ENCODE measurements around the gene ZNF70. TPM values are rescaled to one million over a fixed set of nuclear protein-coding genes. Genes with fewer than 3 reads are reported as not detected.

The ZNF70 gene
- total RNA-seq, 1 experiment from 2014 or later: 3.2 TPM

DNA sequence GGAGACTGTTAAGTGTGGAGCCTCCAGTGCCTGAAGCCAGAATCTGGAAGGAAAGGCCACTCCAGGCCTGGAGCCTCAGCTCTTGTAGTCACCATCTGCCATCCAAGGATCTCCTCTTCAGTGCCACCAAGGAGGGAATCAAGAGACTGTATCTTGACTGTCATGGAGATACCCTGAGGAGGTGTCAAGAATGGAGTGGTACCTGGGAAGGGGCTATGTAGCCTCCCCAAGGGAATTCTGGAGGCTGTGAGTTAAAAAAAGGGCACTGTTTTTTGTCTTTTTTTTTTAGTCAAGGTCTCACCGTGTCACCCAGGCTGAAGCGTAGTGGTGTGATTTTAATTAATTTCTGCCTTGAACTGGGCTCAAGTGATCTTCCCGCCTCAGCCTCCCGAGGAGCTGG, 8.7 kb upstream of the ZNF70 start (continued):
- TF ChIP-seq ELF1 (IDR thresholded peaks at IDR 0.05; ENCODE audit: borderline replicate concordance, low read depth) (no peak), ZNF274 (IDR thresholded peaks at IDR 0.05; ENCODE audit: low read depth, low read length) (no peak), ZBTB33 (IDR thresholded peaks at IDR 0.05; ENCODE audit: extremely low read depth, insufficient replicate concordance, low read length) (no peak)

GRCh38 chr22:23756891-23757290, 6.0 kb upstream of the ZNF70 start:
- Histone ChIP-seq H3K27ac (ENCODE audit: low read depth, low read length) (no peak overlapping the region), H4K20me1 (ENCODE audit: insufficient read depth) (no peaks in the 10 kb centered on the region), H2AFZ (ENCODE audit: low read depth, low read length, poor library complexity, severe bottlenecking) (no peak overlapping the region), H3K4me3 (replicated peaks in 1 of 2; ENCODE audit: low read depth in 1 of 2, low read length in 2 of 2) (no peak overlapping the region), H3K9me3 (ENCODE audit: control insufficient read depth in 1 of 2, insufficient read depth in 1 of 2, low read depth in 1 of 2, low read length in 2 of 2) (no peaks in the 10 kb centered on the region), H3K4me2 (ENCODE audit: low read length) (no peak overlapping the region), H3K9ac (ENCODE audit: low read length) (no peak overlapping the region), H3K4me1 (ENCODE audit: control insufficient read depth in 1 of 2, insufficient read depth in 2 of 2, low read length in 2 of 2) (peaks cover 3 to 6% of the 10 kb centered on the region in 2 experiments), H3K27me3 (ENCODE audit: insufficient read depth, low read length) (no peaks in the 10 kb centered on the region), H3K79me2 (ENCODE audit: insufficient read depth, low read length) (no peaks in the 10 kb centered on the region), H3K36me3 (ENCODE audit: control insufficient read depth in 1 of 2, insufficient read depth in 2 of 2, low read length in 2 of 2) (no peaks in the 10 kb centered on the region), H3K9me2 (ENCODE audit: insufficient read depth) (no peaks in the 10 kb centered on the region)
- ChIA-PET RAD21 (ENCODE audit: low non-redundant PET in 1 of 2, low total read pairs in 2 of 2, uncharacterized antibody in 2 of 2, unreplicated experiment in 2 of 2) (no interaction called here), POLR2A (no interaction called here), CTCF (interaction anchor here (1.8 kb wide), 1 partner anchor 10 kb away, joined by 8 read pairs; the partner anchor contains the start of gene CHCHD10)
- no TSS peak for BruUV-seq (replicated peaks)
- DNase-seq (ENCODE audit: low read depth, low spot score) (no peak), ATAC-seq (no peak)
- intact Hi-C loops (cut with micrococcal nuclease): no loop called here
- TF ChIP-seq, protein P1, sequence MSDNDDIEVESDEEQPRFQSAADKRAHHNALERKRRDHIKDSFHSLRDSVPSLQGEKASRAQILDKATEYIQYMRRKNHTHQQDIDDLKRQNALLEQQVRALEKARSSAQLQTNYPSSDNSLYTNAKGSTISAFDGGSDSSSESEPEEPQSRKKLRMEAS (IDR thresholded peaks at IDR 0.05): no peak
- TF ChIP-seq ZFX (IDR thresholded peaks at IDR 0.05) (no peak), CBX3 (IDR thresholded peaks at IDR 0.05; ENCODE audit: low read depth) (no peak), YY1 (IDR thresholded peaks at IDR 0.05; ENCODE audit: extremely low read depth, insufficient replicate concordance, low read depth, low read length) (no peak), FOSL1 (IDR thresholded peaks at IDR 0.05; ENCODE audit: low read depth) (no peak), ELF1 (IDR thresholded peaks at IDR 0.05; ENCODE audit: borderline replicate concordance, low read depth) (no peak), EZH2 (IDR thresholded peaks at IDR 0.05) (no peak), SP1 (IDR thresholded peaks at IDR 0.05; ENCODE audit: low read depth) (no peak), SRF (IDR thresholded peaks at IDR 0.05; ENCODE audit: low read depth) (no peak), POLR2AphosphoS5 (IDR thresholded peaks at IDR 0.05; ENCODE audit: low read depth, low read length) (no peak), REST (IDR thresholded peaks at IDR 0.05; ENCODE audit: low read depth) (no peak), JUND (IDR thresholded peaks at IDR 0.05) (no peak)
- TF ChIP-seq, protein P2, sequence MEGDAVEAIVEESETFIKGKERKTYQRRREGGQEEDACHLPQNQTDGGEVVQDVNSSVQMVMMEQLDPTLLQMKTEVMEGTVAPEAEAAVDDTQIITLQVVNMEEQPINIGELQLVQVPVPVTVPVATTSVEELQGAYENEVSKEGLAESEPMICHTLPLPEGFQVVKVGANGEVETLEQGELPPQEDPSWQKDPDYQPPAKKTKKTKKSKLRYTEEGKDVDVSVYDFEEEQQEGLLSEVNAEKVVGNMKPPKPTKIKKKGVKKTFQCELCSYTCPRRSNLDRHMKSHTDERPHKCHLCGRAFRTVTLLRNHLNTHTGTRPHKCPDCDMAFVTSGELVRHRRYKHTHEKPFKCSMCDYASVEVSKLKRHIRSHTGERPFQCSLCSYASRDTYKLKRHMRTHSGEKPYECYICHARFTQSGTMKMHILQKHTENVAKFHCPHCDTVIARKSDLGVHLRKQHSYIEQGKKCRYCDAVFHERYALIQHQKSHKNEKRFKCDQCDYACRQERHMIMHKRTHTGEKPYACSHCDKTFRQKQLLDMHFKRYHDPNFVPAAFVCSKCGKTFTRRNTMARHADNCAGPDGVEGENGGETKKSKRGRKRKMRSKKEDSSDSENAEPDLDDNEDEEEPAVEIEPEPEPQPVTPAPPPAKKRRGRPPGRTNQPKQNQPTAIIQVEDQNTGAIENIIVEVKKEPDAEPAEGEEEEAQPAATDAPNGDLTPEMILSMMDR (IDR thresholded peaks at IDR 0.05 in 2 of 3, conservative IDR thresholded peaks at IDR 0.05 in 1 of 3; ENCODE audit: borderline replicate concordance in 1 of 3, insufficient read depth in 1 of 3, low read depth in 2 of 3, low read length in 2 of 3): no peak
